ENCODE measurements around the gene GAB3.
"Not testable (repeated sequence)": the region's sequence is repeated elsewhere in the genome, so short reads cannot be mapped to it uniquely, and the experiment has no call there.

Gene GAB3

DNA sequence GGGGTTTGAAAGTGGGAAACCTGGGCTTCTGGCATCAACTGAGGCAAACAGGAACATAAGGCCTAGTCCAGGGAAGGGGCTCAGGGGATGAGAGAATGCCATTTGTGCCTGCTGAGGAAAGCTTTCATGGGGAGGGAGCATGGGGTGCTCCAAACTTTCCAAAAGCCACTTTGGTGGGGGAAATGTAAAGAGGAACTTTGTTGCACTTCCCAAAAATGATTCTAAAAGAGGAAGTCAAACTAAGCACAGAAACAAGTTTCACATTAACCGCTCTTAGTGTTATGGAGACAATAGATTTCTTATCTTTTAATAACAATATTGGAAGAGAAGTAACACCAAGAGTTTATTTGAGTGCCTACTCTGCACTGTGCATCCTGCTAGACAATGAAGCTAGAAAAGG lies 32.3 kb downstream of the GAB3 start:
- no peak for DNase-seq

DNA sequence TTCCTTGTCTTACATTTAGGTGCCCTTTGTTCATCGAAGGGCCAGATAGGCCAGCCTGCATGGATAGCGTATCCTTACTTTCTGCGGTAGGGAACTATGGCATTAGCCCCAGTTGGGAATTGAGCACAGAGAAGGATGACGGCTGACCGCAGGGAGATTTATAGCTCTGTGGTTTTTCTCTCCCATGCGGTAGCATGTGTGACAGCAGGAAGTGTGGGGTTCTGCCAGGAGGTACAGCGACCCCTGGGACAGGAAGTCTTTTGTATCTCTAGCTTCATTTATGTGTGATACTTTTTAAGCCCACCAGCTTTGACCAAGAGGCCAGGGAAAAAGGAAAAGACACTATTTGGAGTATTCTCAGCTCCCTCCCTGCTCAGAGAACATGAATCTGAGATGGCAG lies 33.1 kb downstream of the GAB3 start:
- no peak for DNase-seq

DNA sequence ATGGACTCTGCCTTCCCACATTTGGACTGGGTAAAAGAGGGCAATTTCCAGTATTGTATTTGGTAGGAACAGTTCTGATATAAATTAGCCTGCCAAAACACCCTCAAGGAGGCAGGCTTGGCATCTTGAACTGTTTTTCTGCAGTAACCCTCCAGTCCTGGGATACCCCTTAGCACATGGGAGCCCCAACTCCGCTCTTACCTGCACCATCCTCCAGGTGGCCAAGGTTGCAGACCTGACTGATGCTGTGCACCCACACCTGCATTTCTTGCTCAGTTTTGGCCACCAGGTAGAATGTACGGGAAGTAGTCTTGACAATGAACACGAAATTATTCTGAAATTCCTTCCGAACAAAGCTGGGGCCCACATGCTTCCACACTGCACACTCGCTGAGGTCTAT lies 35.1 kb downstream of the GAB3 start:
- no peak for DNase-seq

DNA sequence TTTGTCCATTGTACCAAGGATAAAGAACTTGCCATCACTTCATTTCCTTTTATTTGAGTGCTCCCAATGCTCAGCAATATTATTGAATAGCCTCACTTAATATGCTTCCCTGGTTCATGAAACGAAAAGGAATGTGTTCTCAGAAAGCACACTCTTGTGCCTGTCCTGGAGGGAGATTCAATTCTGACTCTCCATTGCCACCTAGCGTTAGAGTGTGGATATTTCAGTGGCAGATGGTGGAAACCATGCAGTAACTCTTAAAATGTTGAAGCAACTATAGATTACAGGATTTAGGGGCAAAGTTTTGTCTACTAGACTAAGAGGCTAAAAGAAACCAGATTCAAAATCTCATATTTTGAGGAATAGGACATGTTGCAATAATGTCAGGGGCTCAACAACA lies 36.0 kb downstream of the GAB3 start:
- DNase-seq = peak; percentile 46

DNA sequence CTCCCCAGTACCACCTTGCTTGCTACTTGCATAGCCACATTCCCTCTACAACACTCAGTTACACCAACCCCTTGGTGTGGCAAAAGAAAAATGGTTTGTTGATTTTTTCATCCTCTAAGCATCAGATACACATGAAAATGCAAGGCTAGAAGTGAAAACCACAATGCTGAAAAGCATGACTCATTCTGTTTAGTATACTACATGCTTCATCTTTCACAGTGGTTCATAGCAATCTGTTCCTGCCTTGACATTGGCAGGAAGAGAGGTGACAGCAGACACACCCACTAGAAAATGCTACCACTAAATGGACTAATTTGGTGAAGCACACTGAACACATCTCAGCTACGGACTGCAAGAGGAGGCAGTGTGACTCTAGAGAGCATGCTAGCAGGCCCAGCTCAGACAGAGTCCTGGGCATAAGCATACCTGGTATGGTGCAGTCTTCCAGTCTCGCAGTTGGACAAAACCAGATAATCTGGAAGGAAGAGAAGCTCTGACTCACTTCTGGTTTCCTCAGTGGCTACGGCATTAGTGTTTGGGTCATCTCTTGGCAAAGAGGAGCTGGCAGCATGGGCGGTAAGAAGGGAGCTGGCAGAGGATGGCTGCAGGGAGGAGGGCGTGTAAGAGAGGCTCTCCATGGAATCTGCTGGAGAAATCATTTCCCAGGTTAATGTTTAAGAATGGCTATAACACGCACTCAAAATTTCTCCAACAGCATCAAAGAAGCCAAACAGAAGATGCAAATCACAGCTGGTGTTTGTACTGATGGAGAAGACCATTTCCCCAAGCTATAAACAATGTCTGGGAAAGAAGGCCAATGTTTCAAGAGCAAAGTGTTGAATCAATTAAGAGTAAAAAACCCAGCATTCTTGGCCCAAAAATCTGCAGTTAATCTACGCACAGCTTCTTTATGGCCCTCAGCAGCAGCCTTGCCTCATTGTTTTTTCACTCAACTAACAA lies 37.8 kb downstream of the GAB3 start:
- DNase-seq = no peak

DNA sequence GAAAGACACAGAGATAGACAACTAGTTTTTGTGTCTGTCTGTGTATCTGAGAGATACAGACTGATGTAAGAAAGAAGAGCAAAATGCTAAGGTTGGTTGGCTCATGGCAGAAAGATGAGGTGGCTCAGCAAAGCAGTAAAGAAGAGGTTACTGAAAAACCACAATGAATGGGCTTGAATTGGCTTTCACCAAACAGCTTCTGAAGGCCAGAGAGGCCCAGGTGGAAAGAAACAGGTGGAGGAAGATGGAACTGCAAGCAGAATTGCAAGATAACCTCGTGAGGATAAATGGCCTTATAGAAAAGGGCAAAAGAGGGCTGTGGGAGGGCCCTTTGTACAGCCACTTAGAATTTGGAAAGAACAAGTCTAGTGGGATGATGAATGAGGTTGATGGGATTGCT lies 39.6 kb downstream of the GAB3 start:
- DNase-seq = no peak

DNA sequence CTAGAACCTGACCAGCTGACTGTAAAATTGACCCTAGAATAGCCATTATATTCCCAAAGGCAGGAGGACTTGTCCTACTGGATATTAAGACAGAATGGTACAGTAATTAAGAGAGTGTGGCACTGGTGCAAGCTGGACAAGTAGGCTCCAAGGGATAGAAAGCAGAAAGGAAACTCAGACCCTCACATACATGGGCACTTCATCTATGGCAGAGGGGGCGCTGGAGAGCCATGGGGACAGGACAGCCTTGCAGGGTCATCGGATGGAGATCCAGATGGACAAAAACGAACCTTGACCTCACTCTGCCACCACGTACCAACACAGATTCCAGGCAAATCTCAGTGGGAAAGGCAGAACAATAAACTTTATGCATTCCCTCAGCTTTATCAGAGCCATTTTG lies 40.6 kb downstream of the GAB3 start:
- no peak for DNase-seq

DNA sequence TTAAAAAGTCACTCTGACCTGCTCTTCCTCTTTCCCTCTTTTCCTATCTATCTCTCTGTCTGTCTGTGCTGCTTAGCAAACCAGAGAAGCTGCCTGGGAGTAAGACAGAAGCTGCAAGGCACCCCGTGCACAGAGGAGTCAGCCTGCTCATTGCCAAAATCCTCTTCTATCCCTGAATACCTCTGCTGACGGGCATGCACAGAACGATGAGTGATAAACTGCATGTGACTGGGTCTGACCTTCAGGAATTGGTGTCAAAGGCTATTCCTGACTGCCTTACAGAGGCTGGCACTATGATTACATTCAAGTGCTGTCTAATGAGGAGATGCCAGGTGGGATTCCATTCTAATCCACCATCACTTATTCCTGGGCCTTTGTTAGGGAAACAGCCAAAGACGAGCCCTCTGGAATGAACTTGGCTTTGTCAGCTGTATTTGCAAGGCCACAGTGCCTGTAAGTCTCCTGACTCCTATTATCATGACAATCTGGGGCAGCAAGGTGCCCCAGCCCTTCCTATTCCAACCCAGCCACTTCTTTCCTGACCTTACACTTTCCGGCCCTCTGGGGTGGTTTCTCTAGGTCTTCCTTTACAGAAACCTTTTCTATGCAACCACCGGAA lies 52.1 kb downstream of the GAB3 start:
- no peak for DNase-seq

DNA sequence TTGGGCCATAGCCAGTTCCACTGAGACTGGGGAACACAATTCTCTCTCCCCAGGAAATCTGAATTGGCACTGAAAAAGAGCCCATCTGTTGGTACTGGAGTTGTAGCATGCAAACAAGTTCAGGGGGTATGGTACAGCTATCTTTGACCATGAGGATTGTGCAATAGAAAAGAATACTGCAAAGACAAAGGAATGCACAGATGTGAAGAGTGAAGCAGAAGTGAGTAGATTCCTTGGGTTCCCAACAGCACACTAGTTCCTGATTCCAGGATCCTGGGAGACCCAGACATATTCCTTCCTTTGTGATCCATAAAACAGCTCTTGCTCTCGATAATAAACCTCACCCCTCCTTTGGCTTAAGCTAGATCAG lies 54.2 kb downstream of the GAB3 start:
- no peak for DNase-seq

DNA sequence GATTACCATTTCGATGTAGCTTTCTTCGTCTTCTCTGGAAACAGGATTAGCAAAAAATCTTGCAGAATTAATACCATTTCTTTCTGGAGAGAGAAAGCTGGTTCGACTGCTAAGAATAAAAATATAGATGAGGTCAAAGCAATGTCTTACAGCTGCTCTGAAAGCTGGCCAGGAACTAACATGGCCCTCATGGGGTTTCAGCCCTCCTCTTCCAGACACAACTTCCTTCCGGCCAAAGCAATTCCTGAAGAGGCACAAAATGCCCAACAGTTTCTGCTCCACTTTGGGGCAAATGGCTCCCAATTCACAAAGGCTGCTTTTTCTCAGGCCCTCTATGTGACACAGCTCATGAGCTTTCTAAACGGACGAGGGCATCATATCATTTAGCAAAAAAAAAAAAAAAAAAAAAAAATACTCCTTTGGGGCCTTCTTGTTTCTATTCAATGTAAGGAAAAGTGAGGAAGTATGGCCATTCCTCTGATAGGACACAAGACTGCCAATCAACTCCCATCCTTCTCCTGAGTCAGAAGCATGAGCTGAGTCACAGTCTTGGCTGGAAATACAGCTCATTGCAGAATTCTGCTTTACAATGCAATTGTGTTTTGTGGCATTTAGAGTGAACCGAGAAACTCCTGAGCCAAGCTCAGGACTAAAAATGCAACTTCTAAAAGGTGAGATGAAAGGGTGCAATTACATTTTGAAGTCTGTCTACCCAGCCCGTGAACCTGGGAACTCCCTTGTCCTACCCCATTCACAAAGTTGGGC lies 54.8 kb downstream of the GAB3 start:
- DNase-seq = no peak

DNA sequence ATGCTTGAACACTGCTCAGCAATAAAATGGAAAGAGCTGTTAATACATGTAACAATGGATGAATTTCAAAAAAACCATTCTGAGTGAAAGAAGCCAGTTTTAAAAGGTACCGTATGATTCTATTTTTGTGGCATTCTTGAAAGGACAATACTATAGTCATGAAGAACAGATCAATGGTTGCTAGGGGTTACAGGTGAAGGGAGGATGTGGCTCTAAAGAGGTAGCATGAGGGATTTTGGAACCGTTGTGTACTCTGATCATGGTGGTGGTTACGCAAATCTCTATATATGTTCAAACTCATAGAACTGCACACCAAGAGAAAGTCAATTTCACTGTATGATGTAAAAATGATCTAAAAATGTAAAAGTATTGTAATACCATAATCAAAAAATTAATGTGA lies 57.5 kb downstream of the GAB3 start:
- no peak for DNase-seq

DNA sequence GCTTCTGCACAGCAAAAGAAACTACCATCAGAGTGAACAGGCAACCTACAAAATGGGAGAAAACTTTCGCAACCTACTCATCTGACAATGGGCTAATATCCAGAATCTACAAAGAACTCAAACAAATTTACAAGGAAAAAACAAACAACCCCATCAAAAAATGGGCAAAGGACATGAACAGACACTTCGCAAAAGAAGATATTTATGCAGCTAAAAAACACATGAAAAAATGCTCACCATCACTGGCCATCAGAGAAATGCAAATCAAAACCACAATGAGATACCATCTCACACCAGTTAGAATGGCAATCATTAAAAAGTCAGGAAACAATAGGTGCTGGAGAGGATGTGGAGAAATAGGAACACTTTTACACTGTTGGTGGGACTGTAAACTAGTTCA lies 60.4 kb downstream of the GAB3 start:
- not testable (repeated sequence) for DNase-seq

DNA sequence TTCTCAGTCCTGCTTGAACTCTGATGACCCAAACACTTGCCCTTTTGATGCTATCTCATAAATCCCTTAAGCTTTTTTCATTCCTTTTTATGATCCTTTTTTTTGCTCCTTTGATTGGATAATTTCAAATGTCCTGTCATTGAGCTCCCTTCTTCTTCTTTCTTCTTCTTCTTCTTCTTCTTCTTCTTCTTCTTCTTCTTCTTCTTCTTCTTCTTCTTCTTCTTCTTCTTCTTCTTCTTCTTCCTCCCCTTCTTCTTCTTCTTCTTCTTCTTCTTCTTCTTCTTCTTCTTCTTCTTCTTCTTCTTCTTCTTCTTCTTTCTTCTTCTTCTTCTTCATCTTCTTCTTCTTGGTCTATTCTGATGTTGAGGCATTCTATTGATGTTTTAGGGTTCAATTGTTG lies 78.8 kb downstream of the GAB3 start:
- DNase-seq = not testable (repeated sequence)

DNA sequence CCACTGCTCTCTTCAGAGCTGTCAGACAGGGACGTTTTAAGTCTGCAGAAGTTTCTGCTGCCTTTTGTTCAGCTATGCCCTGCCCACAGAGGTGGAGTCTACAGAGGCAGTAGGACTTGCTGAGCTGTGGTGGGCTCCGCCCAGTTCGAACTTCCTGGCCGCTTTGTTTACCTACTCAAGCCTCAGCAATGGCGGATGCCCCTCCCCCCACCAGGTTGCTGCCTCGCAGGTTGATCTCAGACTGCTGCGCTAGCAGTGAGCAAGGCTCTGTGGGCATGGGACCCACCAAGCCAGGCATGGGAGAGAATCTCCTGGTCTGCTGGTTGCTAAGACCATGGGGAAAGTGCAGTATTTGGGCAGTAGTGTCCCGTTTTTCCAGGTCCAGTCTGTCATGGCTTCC lies 80.0 kb downstream of the GAB3 start:
- DNase-seq = not testable (repeated sequence)

DNA sequence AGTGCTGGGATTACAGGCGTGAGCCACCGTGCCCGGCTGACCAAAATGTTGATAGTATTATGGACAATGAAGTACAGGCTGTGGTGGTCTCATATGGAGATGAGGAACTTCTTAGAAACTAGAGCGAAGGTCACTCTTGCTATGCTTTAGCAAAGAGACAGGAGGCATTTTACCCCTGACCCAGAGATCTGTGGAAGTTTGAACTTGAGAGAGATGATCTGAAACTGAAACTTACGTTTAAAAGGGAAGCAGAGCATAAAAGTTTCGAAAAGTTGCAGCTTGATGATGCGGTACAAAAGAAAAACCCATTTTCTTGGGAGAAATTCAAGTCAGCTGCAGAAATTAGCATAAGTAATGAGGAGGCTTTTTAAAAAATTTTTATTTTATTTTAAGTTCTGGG lies 89.0 kb downstream of the GAB3 start:
- DNase-seq = no peak

DNA sequence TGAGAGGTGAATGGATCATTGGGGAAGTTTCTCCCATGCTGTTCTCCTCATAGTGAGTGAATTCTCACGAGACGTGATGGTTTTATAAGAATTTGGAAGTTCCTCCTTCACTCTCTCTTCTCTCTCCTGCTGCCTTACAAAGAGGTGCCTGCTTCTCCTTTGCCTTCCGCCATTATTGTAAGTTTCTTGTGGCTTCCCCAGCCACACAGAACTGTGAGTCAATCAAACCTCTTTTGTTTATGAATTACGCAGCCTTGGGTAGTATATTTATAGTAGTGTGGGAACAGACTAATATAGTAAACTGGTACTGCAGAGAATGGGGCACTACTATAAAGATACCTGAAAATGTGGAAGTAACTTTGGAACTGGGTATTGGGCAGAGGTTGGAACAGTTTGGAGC lies 89.7 kb downstream of the GAB3 start:
- DNase-seq = no peak

DNA sequence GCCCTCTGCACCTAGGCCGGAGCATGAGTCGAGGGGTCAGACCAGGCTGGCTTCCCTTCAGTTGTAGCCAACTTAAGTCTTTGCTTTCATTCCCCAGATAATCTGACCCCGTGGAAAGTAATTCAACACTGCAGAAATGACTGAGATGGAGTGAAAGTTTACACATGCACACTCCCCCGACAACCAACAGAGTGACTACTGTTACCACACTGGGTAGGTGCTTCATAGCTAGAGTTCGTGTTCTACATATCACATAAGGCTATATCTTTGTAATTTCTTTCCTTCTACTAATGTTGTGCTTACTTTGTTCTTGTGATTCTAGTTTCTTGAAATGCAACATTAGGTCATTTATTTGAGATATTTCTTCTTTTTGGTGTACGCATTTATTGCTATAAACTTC lies 90.3 kb downstream of the GAB3 start:
- no peak for DNase-seq

DNA sequence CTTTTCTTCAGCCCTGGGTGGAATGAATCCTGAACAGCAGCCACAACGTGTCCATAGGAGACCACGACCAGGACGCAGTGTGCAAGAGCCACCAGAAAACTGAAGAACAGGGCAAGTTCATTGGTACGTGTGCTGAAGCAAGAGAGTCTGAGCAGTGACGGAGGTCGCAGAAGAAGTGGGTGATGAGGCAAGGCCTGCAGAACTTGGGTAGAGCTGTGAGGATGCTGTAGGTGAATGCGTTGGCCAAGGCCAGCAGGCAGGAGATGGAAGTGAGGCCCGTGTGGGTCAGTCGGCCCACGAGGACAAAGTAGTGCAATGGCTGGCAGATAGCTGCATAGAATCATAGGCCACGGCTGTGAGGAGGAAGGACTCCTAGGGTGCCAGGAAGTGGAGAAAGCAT lies 91.9 kb downstream of the GAB3 start:
- no peak for DNase-seq

DNA sequence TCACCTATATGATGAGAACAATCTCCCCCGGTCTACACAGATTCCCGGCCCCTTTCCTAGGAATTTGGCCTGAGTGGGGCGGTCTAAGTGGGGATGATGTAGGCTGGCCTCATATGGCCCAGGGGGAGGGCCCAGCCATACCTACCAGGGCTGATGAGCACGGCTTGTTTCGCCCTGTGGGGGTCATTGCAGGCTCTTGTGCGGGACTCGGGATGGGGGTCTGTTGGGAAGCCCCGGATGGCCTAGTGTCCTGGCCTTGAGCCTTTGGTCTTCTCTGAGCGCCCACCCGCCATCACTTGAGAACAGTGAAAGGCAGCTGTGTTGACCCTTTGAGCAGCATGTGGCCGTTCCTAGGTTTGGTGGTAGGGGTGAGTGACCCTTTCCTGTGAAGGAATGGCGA lies 92.7 kb downstream of the GAB3 start:
- DNase-seq = no peak

DNA sequence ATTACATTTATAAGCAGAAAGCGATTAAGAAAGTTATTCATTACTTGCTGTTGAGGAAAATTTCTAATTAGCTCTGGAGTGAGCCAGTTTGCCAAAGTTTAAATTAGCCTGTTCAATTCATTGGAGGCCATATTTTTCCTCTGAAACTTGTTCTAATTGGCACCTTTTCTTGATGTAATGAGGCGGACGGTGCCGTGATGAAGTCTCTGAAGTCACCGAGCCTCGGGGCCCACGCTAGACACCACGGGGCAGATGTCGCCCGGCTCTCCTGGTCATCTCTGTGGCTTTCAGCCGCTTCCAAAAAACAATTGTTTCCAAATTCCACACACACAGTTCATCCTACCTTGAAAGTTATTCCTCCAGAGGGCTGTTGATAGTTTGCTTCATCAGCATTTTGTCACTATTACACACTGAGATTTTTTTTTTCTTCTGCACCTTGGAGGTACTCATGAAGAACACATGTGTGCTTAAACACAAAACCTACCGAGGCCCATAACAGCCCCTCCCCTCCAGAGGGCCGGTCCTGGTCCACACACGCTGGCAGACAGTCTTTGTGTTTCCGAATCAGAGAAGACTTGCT lies 93.6 kb downstream of the GAB3 start:
- no peak for DNase-seq

DNA sequence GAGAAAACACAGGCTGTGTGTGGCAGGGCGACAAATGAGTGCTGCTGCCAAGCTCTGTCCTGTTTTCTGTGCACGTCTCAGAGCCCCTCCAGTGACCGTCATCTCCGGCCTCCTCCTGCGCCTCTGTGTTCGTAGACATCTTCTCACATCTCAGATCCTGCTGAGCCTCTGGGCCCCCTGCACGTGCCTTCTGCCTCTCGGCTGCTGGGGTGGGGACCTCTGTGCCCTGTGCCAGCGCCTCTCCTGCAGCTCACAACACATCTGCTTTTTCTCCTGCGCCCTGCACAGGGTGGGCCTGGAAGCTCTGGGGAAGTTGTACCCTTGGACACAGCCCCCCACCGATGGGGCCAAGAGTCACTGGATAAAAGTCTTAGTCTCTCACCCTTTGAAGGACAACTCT lies 95.1 kb downstream of the GAB3 start:
- DNase-seq = no peak

DNA sequence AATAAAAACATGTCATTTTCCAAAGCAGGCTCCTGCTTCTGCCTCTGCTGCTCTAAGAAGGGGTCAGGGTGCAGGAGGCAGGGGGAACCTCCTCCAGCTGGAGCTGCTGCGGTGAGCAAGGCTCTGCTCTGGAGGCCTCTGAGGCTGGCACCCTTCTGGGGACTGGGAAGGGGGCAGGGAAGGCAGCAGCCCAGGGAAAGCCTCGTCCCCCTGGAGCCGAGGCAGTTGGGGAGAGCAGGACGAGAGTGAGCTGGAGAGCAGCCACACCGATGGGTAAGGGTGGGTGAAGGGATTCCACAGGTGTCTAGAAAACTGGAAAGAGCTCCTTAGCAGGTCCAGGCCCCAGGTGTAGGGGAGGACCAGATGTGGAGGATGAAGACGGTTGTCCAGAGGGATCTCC lies 95.5 kb downstream of the GAB3 start:
- no peak for DNase-seq

DNA sequence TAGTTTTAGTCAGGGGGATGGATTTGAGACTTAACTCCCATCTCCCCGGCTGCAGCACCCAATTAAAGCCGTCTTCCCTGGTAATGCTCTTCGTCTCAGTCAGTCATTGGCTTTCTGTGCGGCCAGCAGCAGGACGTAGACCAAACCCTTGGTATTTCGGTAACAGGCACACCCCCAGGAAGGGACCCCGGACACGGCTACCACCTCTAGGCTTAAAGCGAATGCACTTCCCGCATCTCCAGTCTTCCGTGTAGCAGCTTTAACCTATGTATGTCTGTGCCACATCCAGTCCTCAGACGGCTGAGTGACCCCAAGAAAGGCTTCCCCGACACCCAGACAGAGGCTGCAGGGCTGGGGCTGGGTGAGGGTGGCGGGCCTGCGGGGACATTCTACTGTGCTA lies 96.0 kb downstream of the GAB3 start:
- DNase-seq = no peak

DNA sequence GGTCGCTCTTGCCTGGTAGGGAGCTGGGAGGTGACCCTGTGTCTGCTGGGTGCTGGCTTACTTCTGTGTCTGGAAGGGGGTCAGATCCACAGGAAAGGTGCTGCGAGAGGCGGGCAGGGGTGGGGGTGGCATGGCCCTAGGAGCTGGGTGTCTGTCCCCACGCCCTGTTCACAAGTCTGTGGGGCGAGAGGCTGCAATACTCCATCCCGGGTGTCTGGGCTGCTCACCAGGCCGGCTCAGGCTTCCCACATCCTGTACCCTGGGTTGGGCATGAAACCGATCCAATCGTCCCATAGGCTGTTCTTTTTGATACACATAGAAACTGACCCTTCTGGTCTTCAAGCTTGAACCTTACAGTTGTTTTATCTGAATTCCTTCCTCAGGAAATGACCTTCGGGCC lies 96.5 kb downstream of the GAB3 start:
- DNase-seq = no peak
